H1 (cell line): ENCODE data around the gene TTLL5. TPM values are rescaled to one million over a fixed set of nuclear protein-coding genes. Genes with fewer than 3 reads are reported as not detected.

Source experiments
- CTCF ChIA-PET: fragments of 300-600 bp; sonication (Branson Sonifier 250); formaldehyde crosslinking; loops from one replicate; lab custom pipeline; 2021; ENCODE audit not compliant: partially characterized antibody; lab: Charles Lee
- POLR2A ChIA-PET: fragments of 300-600 bp; sonication (Branson Sonifier 250); formaldehyde crosslinking; loops from one replicate; lab custom pipeline; 2021; ENCODE audit warnings: inconsistent platforms; ENCODE audit not compliant: partially characterized antibody; lab: Charles Lee
- DNase-seq, 2 experiments: peaks; one replicate each; pipeline versions ENCODE4 v3.0.0 to v3.0.0-alpha.2; 2010 to 2022; ENCODE audit warnings: low spot score in 2 of 2, low read depth in 1 of 2, mixed read lengths in 1 of 2
- FAIRE-seq: peaks from 2 replicates; lab custom pipeline; 2011; peaks lifted over from hg19 to GRCh38; lab: Jason Lieb, UNC
- H2AFZ ChIP-seq: 2 replicates; pipeline ENCODE4 v1.8.1; 2012; ENCODE audit warnings: low read length, inconsistent platforms
- H2AK5ac ChIP-seq: 2 replicates; pipeline ENCODE4 v1.6.1; 2013; ENCODE audit warnings: low read depth, low read length
- H2BK120ac ChIP-seq: replicated peaks from 2 replicates; pipeline ENCODE3; 2013; ENCODE audit warnings: low read depth, low read length, inconsistent platforms
- H2BK12ac ChIP-seq: 2 replicates; pipeline ENCODE4 v1.6.1; 2013; ENCODE audit warnings: low read depth, low read length
- H2BK15ac ChIP-seq: 2 replicates; pipeline ENCODE4 v1.6.1; 2013; ENCODE audit warnings: low read length
- H2BK20ac ChIP-seq: 2 replicates; pipeline ENCODE4 v1.6.1; 2013; ENCODE audit warnings: low read length
- H2BK5ac ChIP-seq: 2 replicates; pipeline ENCODE4 v1.6.1; 2013; ENCODE audit warnings: low read depth, low read length
- H3K14ac ChIP-seq: 2 replicates; pipeline ENCODE4 v1.6.1; 2013; ENCODE audit warnings: inconsistent platforms; ENCODE audit not compliant: insufficient read length
- H3K18ac ChIP-seq: 2 replicates; pipeline ENCODE4 v1.6.1; 2013; ENCODE audit warnings: low read length; ENCODE audit errors: extremely low read depth
- H3K23ac ChIP-seq: 2 replicates; pipeline ENCODE4 v1.6.1; 2013; ENCODE audit warnings: inconsistent platforms; ENCODE audit not compliant: insufficient read length
- H3K23me2 ChIP-seq: 2 replicates; pipeline ENCODE4 v1.6.1; 2013; ENCODE audit warnings: low read depth, low read length
- H3K27ac ChIP-seq: 2 replicates; pipeline ENCODE4 v1.6.1; 2011; ENCODE audit warnings: low read depth, low read length, inconsistent platforms
- H3K27me3 ChIP-seq, 4 experiments: replicated peaks in 1 of 4; 1 replicate in 1 of 4; 2 replicates in 3 of 4; pipeline versions ENCODE4 v1.6.1 to v1.8.1; 2011 to 2013; ENCODE audit warnings: low read length in 3 of 4, mild to moderate bottlenecking in 3 of 4, inconsistent platforms in 2 of 4, mixed read lengths in 2 of 4, moderate library complexity in 1 of 4; ENCODE audit not compliant: control insufficient read depth in 3 of 4, insufficient read depth in 3 of 4; ENCODE audit errors: extremely low read depth in 1 of 4
- H3K36me3 ChIP-seq, 4 experiments: 2 replicates each; pipeline versions ENCODE4 v1.6.1 to v1.8.1; 2011 to 2013; ENCODE audit warnings: mild to moderate bottlenecking in 4 of 4, low read length in 3 of 4, moderate library complexity in 2 of 4, control low read depth in 1 of 4, inconsistent platforms in 1 of 4; ENCODE audit not compliant: insufficient read depth in 4 of 4, control insufficient read depth in 2 of 4
- H3K4ac ChIP-seq: replicated peaks from 2 replicates; pipeline ENCODE3; 2013; ENCODE audit warnings: low read length, low read depth, mixed read lengths, inconsistent platforms; ENCODE audit not compliant: insufficient read length
- H3K4me1 ChIP-seq, 4 experiments: replicated peaks in 1 of 4; 1 replicate in 1 of 4; 2 replicates in 3 of 4; pipeline versions ENCODE4 v1.6.1 to v1.8.1; 2011 to 2013; ENCODE audit warnings: low read length in 3 of 4, inconsistent platforms in 2 of 4, mixed read lengths in 1 of 4; ENCODE audit not compliant: insufficient read depth in 4 of 4, control insufficient read depth in 3 of 4
- H3K4me2 ChIP-seq, 2 experiments: 2 replicates each; pipeline versions ENCODE4 v1.6.1 to v1.8.1; 2011 to 2013; ENCODE audit warnings: low read depth in 2 of 2, low read length in 2 of 2, control low read depth in 1 of 2, inconsistent platforms in 1 of 2, mild to moderate bottlenecking in 1 of 2; ENCODE audit not compliant: insufficient read depth in 1 of 2
- H3K4me3 ChIP-seq, 4 experiments: fragments of 200-600, 300-600 bp in 1 of 4; sonication (generic), shearing (Covaris generic), sonication (Bioruptor Twin) in 1 of 4; 2 replicates each; pipeline versions ENCODE4 v1.5.1 to v1.8.1; 2011 to 2016; ENCODE audit warnings: low read length in 4 of 4, low read depth in 3 of 4, control low read depth in 2 of 4, inconsistent platforms in 2 of 4, mild to moderate bottlenecking in 2 of 4, mixed read lengths in 1 of 4, moderate library complexity in 1 of 4; ENCODE audit not compliant: insufficient read depth in 2 of 4; ENCODE audit errors: extremely low read depth in 1 of 4
- H3K56ac ChIP-seq: replicated peaks from 2 replicates; pipeline ENCODE3; 2013; ENCODE audit warnings: low read depth, mild to moderate bottlenecking, mixed read lengths, low read length, inconsistent platforms; ENCODE audit not compliant: insufficient read length
- H3K79me1 ChIP-seq: 2 replicates; pipeline ENCODE4 v1.6.1; 2013; ENCODE audit warnings: low read depth, low read length, control low read depth
- H3K79me2 ChIP-seq, 2 experiments: 2 replicates each; pipeline versions ENCODE4 v1.6.1 to v1.8.1; 2012 to 2013; ENCODE audit warnings: low read length in 2 of 2, mild to moderate bottlenecking in 2 of 2, inconsistent platforms in 1 of 2; ENCODE audit not compliant: insufficient read depth in 2 of 2, control insufficient read depth in 1 of 2
- H3K9ac ChIP-seq, 4 experiments: replicated peaks in 1 of 4; 1 replicate in 1 of 4; 2 replicates in 3 of 4; pipeline versions ENCODE4 v1.6.1 to v1.8.1; 2011 to 2013; ENCODE audit warnings: low read depth in 3 of 4, low read length in 3 of 4, control low read depth in 2 of 4, mild to moderate bottlenecking in 2 of 4, moderate library complexity in 2 of 4, inconsistent platforms in 1 of 4; ENCODE audit errors: extremely low read depth in 1 of 4
- H3K9me3 ChIP-seq, 2 experiments: 2 replicates each; pipeline versions ENCODE4 v1.6.1 to v1.8.1; 2012 to 2013; ENCODE audit warnings: mild to moderate bottlenecking in 2 of 2, moderate library complexity in 2 of 2, control low read depth in 1 of 2, inconsistent platforms in 1 of 2, low read depth in 1 of 2, low read length in 1 of 2, mixed read lengths in 1 of 2; ENCODE audit not compliant: insufficient read depth in 2 of 2
- H4K20me1 ChIP-seq, 2 experiments: replicated peaks in 1 of 2; 2 replicates each; pipeline versions ENCODE3 to v1.8.1; 2011 to 2013; ENCODE audit warnings: inconsistent platforms in 2 of 2, low read length in 2 of 2, mild to moderate bottlenecking in 1 of 2; ENCODE audit not compliant: insufficient read depth in 2 of 2, control insufficient read depth in 1 of 2
- H4K5ac ChIP-seq: 2 replicates; pipeline ENCODE4 v1.6.1; 2013; ENCODE audit warnings: low read length, low read depth, mixed read lengths, inconsistent platforms; ENCODE audit not compliant: insufficient read length
- H4K8ac ChIP-seq: 2 replicates; pipeline ENCODE4 v1.8.0; 2013; ENCODE audit warnings: mild to moderate bottlenecking, moderate library complexity, low read length, inconsistent platforms; ENCODE audit not compliant: insufficient read depth; ENCODE audit errors: extremely low read depth
- H4K91ac ChIP-seq: replicated peaks from 2 replicates; pipeline ENCODE3; 2013; ENCODE audit warnings: low read length, mixed read lengths, inconsistent platforms; ENCODE audit not compliant: insufficient read length
- ASH2L ChIP-seq: fragments of 200-600, 300-600 bp; sonication (generic); IDR thresholded peaks from one replicate; pipeline ENCODE4 v1.7.1; 2017; ENCODE audit warnings: low read length
- CEBPB ChIP-seq: IDR thresholded peaks from 2 replicates; pipeline ENCODE4 v1.6.1; 2012; ENCODE audit warnings: low read depth, low read length
- CHD2 ChIP-seq: IDR thresholded peaks from 2 replicates; pipeline ENCODE4 v1.6.1; 2012; ENCODE audit warnings: low read length, improper control_type of control experiment
- EGR1 ChIP-seq: IDR thresholded peaks from 2 replicates; pipeline ENCODE4 v1.6.1; 2011; ENCODE audit warnings: low read depth, low read length, borderline replicate concordance
- RNF2 ChIP-seq: fragments of 200-900, 300-1000 bp; sonication (generic); IDR thresholded peaks from 2 replicates; pipeline ENCODE4 v1.7.1; 2016; ENCODE audit warnings: borderline replicate concordance, low read depth, mild to moderate bottlenecking, antibody characterized with exemption, low read length; ENCODE audit not compliant: poor library complexity, severe bottlenecking; ENCODE audit errors: missing control alignments
- SIRT6 ChIP-seq: IDR thresholded peaks from one replicate; pipeline ENCODE4 v1.7.1; 2012; ENCODE audit warnings: low read length, inconsistent platforms
- WGBS, 2 experiments: shearing (Covaris generic) in 1 of 2; methylation state at CpG; one replicate each; pipeline versions ENCODE4 v1.1.6 to v1.1.7; 2013 to 2015; ENCODE audit warnings: low lambda C conversion rate in 2 of 2, mixed read lengths in 2 of 2, inconsistent platforms in 1 of 2, low coverage in 1 of 2, missing lambda C conversion rate in 1 of 2; ENCODE audit not compliant: insufficient replicate concordance in 2 of 2, insufficient coverage in 1 of 2, insufficient read length in 1 of 2; ENCODE audit errors: extremely low coverage in 1 of 2, missing lambda C conversion rate in 1 of 2; 5-methylcytosine and 5-hydroxymethylcytosine counted together
- polyA plus RNA-seq, 7 experiments: library from polyadenylated mRNA; depleted of rRNA in 3 of 7; stranded (reverse) in 5 of 7; unstranded in 2 of 7; fragments of >200 nt in 5 of 7; fragments of 200-250 nt in 2 of 7; gene quantifications; 1 replicate in 5 of 7; 2 replicates in 1 of 7; 4 replicates in 1 of 7; pipeline versions ENCODE4 v1.2.1 to v1.2.3, GENCODE V29; 2011 to 2013; ENCODE audit warnings: missing spikeins in 2 of 7, mixed read lengths in 2 of 7
- total RNA-seq: library from RNA; stranded (reverse); fragmentation: NEBNext Ultra II Directional; extraction: Animal tissue kit (Norgen Biotek cat#: 25700); gene quantifications from 2 replicates; pipeline ENCODE4 v1.2.1, GENCODE V29; 2021

The TTLL5 gene
- total and polyA plus RNA-seq, 2 of the 8 experiments (the other 6 are each of a cell fraction or from before 2014, with no cell fraction given) = 16.1 to 45.9 TPM

GRCh38 chr14:75969126-75969525 lies 308.1 kb downstream of the TTLL5 start:
- no peaks in the 10 kb centered on the region for H3K9me3 ChIP-seq
- no peak overlapping the region for H4K5ac ChIP-seq
- TF ChIP-seq SIRT6 (no peak), CEBPB (no peak), ASH2L (no peak), EGR1 (no peak), RNF2 (no peak), CHD2 (no peak)

More at GRCh38 chr14:75969126-75969525, 308.1 kb downstream of the TTLL5 start:
- Histone ChIP-seq H4K20me1 (no peaks in the 10 kb centered on the region), H2BK12ac (no peak overlapping the region), H3K79me2 (no peaks in the 10 kb centered on the region), H3K9ac (no peak overlapping the region), H3K56ac (no peak overlapping the region), H2BK20ac (no peak overlapping the region), H2AK5ac (no peak overlapping the region), H4K8ac (no peak overlapping the region), H3K36me3 (no peaks in the 10 kb centered on the region), H2AFZ (no peak overlapping the region), H3K27ac (no peak overlapping the region), H2BK15ac (no peak overlapping the region), H3K4me2 (no peak overlapping the region), H3K79me1 (no peaks in the 10 kb centered on the region), H2BK5ac (no peak overlapping the region), H3K23ac (no peak overlapping the region), H2BK120ac (no peak overlapping the region), H3K4me1 (peaks cover 0 to 3% (median under 1%) of the 10 kb centered on the region in 4 experiments; a peak in 2 of 7 replicates), H4K91ac (no peak overlapping the region), H3K4ac (no peak overlapping the region), H3K14ac (no peak overlapping the region), H3K18ac (no peak overlapping the region), H3K27me3 (no peaks in the 10 kb centered on the region), H3K23me2 (no peaks in the 10 kb centered on the region), H3K4me3 (no peak overlapping the region)
- POLR2A ChIA-PET = no interaction called here
- no peak for FAIRE-seq
- no peak for DNase-seq
- 88% methylated on average over 4 of the region's 4 CpGs; no CpG with 5 or more reads in 1 of the 2 experiments for WGBS, 2 experiments
- CTCF ChIA-PET = interaction anchor here (1.7 to 20.1 kb wide), 3 partner anchors 11 to 64 kb away, joined by 5 to 261 read pairs (median 25); partner anchors contain the start of gene TGFB3
